Dermis blood vessel endothelial cell (primary cell): ENCODE data around the gene ADD1. TPM values are rescaled to one million over a fixed set of nuclear protein-coding genes. Genes with fewer than 3 reads are reported as not detected.
"Not testable (repeated sequence)": the region's sequence is repeated elsewhere in the genome, so short reads cannot be mapped to it uniquely, and the experiment has no call there.

Source experiments
- DNase-seq: peaks from one replicate; pipeline ENCODE4 v3.0.0; 2010
- total RNA-seq: library from RNA; depleted of rRNA; stranded (reverse); fragments of >200 nt; gene quantifications from 2 replicates; pipeline ENCODE4 v1.2.3, GENCODE V29; 2014

The ADD1 gene
- total RNA-seq, 1 donor from 2014 or later = 168 TPM

- peak; percentile 27 for DNase-seq
Measured at GRCh38 chr4:2891294-2891693, 47.6 kb downstream of the ADD1 start.

GRCh38 chr4:2893772-2894171, 50.1 kb downstream of the ADD1 start:
- peak; percentile 62 for DNase-seq

GRCh38 chr4:2898001-2898400, 54.4 kb downstream of the ADD1 start:
- DNase-seq = no peak

GRCh38 chr4:2900741-2901140, 57.1 kb downstream of the ADD1 start:
- no peak for DNase-seq

- no peak for DNase-seq
Measured at GRCh38 chr4:2901186-2901585, 57.5 kb downstream of the ADD1 start.

- peak; percentile 21 for DNase-seq
Measured at GRCh38 chr4:2902126-2902525, 58.5 kb downstream of the ADD1 start.

- no peak for DNase-seq
Measured at GRCh38 chr4:2905544-2905943, 61.9 kb downstream of the ADD1 start.

GRCh38 chr4:2906218-2906617, 62.6 kb downstream of the ADD1 start:
- no peak for DNase-seq

- DNase-seq = no peak
Measured at GRCh38 chr4:2907226-2907625, 63.6 kb downstream of the ADD1 start.

GRCh38 chr4:2907706-2908293, 64.2 kb downstream of the ADD1 start:
- no peak for DNase-seq

GRCh38 chr4:2908686-2909085, 65.0 kb downstream of the ADD1 start:
- DNase-seq = no peak

GRCh38 chr4:2909583-2909982, 65.9 kb downstream of the ADD1 start:
- no peak for DNase-seq

GRCh38 chr4:2910409-2910808, 66.8 kb downstream of the ADD1 start:
- peak; percentile 19 for DNase-seq

- no peak for DNase-seq
Measured at GRCh38 chr4:2911868-2912267, 68.2 kb downstream of the ADD1 start.

- DNase-seq = peak; percentile 55
Measured at GRCh38 chr4:2913168-2913567, 69.5 kb downstream of the ADD1 start.

GRCh38 chr4:2914256-2915126, 70.8 kb downstream of the ADD1 start:
- no peak for DNase-seq

- no peak for DNase-seq
Measured at GRCh38 chr4:2915789-2916188, 72.1 kb downstream of the ADD1 start.

GRCh38 chr4:2916696-2917095, 73.1 kb downstream of the ADD1 start:
- not testable (repeated sequence) for DNase-seq

GRCh38 chr4:2918300-2918699, 74.7 kb downstream of the ADD1 start:
- not testable (repeated sequence) for DNase-seq

- DNase-seq = not testable (repeated sequence)
Measured at GRCh38 chr4:2918714-2919113, 75.1 kb downstream of the ADD1 start.

GRCh38 chr4:2922453-2923101, 78.9 kb downstream of the ADD1 start:
- peak; percentile 43 for DNase-seq

- no peak for DNase-seq
Measured at GRCh38 chr4:2923141-2923551, 79.5 kb downstream of the ADD1 start.

- no peak for DNase-seq
Measured at GRCh38 chr4:2923668-2924173, 80.1 kb downstream of the ADD1 start.
